Gastroesophageal sphincter (tissue), 3 donors: ENCODE measurements around the gene CPO.

ENCODE experiments used
- CTCF ChIP-seq, 4 experiments: fragments of 200-600 bp in 2 of 4; fragments of 450-650 bp in 2 of 4; sonication (generic) in 1 of 4; IDR thresholded peaks; one replicate each; pipeline ENCODE4 v1.5.1; 2017 to 2019; ENCODE audit warnings: antibody characterized with exemption in 4 of 4, mild to moderate bottlenecking in 2 of 4, moderate library complexity in 2 of 4
- EP300 ChIP-seq: sonication (generic); formaldehyde crosslinking; IDR thresholded peaks from one replicate; pipeline ENCODE4 v1.6.1; 2017; ENCODE audit warnings: antibody characterized with exemption, mild to moderate bottlenecking
- POLR2A ChIP-seq, 2 donors: fragments of 450-650 bp; IDR thresholded peaks; one replicate each; pipeline ENCODE4 v1.6.1; 2017; ENCODE audit warnings: antibody characterized with exemption in 2 of 2, mild to moderate bottlenecking in 2 of 2, moderate library complexity in 1 of 2
- POLR2AphosphoS5 ChIP-seq: sonication (generic); formaldehyde crosslinking; IDR thresholded peaks from one replicate; pipeline ENCODE4 v1.6.1; 2017; ENCODE audit warnings: antibody characterized with exemption

- TF ChIP-seq CTCF (IDR thresholded peaks at IDR 0.05) (no peak), POLR2A (IDR thresholded peaks at IDR 0.05) (no peak), POLR2AphosphoS5 (no peak), EP300 (no peak)
These were observed 49.6 kb downstream of the CPO start for GRCh38 chr2:206988884-206989283.
